ENCODE data around the gene CD2AP.

Gene CD2AP

DNA sequence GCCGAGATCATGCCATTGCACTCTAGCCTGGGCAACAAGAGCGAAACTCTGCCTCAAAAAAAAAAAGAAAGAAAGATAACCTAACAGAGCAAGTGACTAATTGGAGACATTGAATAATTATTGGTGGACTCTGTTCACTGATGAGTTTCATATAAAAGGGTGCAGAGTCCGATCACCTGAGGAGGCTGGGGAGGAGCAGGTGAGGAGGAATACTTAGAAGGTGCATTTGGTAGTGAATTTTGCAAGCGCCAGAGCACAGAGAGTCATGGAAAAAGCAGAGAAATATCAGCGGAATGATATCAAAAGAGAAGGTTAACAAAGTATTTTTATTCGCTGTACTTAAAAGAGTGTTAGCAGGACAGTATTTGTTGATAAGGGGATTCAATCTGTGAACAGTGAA, 44.4 kb downstream of the CD2AP start:
- TF ChIP-seq, protein P1, sequence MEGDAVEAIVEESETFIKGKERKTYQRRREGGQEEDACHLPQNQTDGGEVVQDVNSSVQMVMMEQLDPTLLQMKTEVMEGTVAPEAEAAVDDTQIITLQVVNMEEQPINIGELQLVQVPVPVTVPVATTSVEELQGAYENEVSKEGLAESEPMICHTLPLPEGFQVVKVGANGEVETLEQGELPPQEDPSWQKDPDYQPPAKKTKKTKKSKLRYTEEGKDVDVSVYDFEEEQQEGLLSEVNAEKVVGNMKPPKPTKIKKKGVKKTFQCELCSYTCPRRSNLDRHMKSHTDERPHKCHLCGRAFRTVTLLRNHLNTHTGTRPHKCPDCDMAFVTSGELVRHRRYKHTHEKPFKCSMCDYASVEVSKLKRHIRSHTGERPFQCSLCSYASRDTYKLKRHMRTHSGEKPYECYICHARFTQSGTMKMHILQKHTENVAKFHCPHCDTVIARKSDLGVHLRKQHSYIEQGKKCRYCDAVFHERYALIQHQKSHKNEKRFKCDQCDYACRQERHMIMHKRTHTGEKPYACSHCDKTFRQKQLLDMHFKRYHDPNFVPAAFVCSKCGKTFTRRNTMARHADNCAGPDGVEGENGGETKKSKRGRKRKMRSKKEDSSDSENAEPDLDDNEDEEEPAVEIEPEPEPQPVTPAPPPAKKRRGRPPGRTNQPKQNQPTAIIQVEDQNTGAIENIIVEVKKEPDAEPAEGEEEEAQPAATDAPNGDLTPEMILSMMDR (IDR thresholded peaks at IDR 0.05; ENCODE audit: low read depth, low read length, missing control alignments): no peak
- H3K4me3 ChIP-seq (ENCODE audit: low read depth, low read length): no peak overlapping the region
- no peak for DNase-seq (ENCODE audit: low read depth)

DNA sequence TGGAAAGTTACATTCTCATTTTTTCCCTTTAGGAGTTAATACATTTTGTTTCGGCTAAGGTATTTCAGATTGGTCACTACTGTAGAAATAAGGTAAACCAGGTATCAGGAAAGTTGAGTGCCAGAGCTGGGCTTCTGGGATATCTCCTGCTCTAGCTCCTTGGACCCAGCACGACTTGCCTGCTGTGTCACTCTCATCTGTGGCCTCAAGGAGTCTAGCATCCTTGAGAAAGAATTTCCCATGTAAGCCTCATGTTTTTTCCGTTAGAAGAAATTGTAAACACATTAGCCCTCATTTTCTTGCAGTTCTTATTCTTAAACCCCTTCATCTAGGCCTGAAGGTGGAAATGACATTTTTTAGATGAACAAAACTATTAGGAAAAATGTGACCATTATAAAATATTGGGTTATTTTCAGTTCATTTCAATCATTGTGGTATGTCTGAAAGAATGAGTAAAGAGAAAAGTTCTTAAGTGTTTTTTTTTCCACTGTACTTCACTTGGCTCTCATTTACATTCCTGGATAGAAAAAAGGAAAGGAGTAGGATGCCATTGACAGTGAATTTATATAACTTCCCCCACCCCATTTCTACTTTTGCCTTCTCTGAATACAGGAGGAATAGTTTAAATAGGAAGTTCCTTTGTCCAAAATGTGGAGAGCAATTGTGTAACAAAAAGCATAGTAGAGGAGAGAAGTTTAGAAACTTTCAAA, 46.7 kb downstream of the CD2AP start:
- no peak overlapping the region for H3K4me3 ChIP-seq (ENCODE audit: low read depth, low read length)
- no peak for DNase-seq (ENCODE audit: low read depth)
- TF ChIP-seq, protein P1 (IDR thresholded peaks at IDR 0.05; ENCODE audit: low read depth, low read length, missing control alignments): no peak

DNA sequence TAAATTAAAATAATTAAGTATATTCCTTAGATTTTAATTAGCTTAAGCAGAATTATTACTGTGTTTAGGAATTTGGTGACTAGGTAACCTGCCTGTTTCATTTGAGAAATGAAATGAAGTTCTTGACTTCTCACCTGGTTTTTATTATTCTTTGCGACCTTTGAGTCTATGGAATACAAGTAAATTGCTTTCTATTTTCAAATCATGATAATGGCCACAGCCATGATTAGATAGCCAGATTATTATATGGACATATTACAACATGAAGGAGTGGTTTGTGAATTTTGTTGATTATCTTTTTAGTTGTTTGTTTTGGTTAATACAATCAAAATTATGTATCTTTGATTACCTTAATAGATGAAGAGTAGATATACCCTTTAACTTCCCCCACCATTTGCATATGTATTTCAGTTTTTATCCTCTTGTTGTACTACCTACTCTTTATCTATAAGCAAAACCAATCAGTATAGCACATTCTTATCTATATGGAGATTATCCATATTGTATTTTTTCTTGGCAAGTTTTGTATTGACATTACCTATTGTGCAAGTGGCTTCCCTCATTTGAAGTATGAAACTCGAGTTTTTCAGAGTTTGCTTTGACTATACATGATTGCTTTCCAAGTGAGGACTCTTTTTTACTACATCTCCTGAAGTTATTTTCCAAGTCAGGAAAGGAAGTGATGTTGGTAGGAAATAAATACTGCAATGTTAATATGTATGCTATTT, 47.9 kb downstream of the CD2AP start:
- no peak overlapping the region for H3K4me3 ChIP-seq (ENCODE audit: low read depth, low read length)
- DNase-seq (ENCODE audit: low read depth): no peak
- TF ChIP-seq, protein P1 (IDR thresholded peaks at IDR 0.05; ENCODE audit: low read depth, low read length, missing control alignments): no peak

DNA sequence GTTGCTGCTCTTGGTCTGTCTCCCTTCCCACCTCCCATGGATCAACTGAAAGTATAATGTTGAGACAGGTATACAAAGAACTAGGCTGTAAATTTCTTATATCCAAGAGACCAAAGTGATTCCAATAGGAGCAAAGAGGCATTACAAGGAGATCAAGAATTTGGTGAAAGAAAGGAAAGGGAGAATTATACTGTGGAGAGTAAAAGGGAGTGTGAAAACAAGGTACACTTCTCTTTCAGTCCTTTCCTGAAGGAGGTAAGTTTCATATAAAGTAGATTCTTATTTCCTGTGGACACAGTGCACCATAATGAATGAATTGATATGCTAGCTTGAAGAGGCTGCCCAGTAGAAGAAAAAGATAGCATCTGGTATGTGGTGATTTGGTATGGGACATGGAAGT, 49.7 kb downstream of the CD2AP start:
- no peak for DNase-seq (ENCODE audit: low read depth)
- no peak overlapping the region for H3K4me3 ChIP-seq (ENCODE audit: low read depth, low read length)
- TF ChIP-seq, protein P1 (IDR thresholded peaks at IDR 0.05; ENCODE audit: low read depth, low read length, missing control alignments): no peak

GRCh38 chr6:47529734-47530133, 52.1 kb downstream of the CD2AP start:
- TF ChIP-seq, protein P1 (IDR thresholded peaks at IDR 0.05; ENCODE audit: low read depth, low read length, missing control alignments): no peak
- DNase-seq (ENCODE audit: low read depth): no peak
- H3K4me3 ChIP-seq (ENCODE audit: low read depth, low read length): no peak overlapping the region

DNA sequence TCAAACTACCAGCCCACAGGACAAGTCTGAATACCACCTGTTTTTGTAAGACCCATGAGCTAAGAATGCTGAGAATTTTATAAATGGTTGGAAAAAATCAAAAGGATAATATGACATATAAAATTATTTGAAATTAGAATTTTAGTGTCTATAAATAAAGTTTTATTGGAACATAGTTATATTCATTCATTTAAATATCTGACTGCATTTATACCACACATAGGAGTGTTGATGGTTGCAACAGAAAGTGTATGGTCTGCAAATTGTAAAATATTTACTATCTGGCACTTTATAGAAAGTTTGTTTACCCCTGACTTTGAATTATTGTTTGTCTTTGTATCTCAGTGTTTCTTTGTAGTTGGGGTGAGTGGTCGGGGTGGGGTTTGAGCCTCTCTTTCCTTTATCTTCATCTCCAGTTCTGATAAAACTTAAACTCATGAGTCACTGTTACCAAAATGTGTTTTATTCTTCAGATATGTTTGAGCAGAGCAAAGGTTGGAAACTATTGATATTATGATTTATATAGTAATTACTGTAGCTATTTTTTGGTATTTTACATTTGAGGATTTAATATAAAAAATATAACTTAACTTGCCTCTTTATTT, 55.5 kb downstream of the CD2AP start:
- H3K4me3 ChIP-seq (ENCODE audit: low read depth, low read length): no peak overlapping the region
- TF ChIP-seq, protein P1 (IDR thresholded peaks at IDR 0.05; ENCODE audit: low read depth, low read length, missing control alignments): no peak
- no peak for DNase-seq (ENCODE audit: low read depth)

All from GM12864 (cell line).